ENCODE results near the gene MYBBP1A. TPM values are rescaled to one million over a fixed set of nuclear protein-coding genes. Genes with fewer than 3 reads are reported as not detected.

MYBBP1A gene
- total RNA-seq, 1 experiment from 2014 or later: 163 TPM

DNA sequence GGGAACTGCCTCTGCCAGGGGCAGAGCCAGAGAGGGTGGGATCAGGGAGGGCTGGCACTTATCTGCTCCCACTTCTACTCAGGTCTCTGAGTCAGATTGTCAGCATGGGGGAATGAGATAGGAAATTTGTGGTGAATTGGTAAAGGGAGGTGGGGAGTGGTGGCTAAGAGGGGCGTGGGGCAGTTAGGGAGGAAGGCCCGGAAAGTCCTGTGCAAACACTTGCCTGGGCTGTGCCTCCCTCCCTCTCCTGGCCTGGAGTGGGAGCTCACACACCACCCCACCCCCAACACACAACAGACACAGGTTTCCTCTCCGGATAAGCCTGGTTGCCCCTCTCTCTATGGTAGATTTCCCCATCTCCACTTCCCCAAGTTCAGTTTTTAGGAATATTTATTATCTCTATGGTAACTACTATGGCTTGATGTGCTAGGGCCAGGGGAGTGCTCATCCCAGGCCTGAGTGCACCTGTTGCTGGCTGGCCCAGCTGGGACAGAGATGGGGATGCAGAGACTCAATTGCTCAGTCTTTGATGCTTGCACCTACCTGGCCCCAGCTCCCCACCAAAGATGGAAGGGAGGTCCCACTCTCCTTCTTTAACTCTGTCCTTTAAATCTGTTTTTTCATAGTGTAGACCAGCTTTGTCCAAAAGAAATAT lies 53.8 kb downstream of the MYBBP1A start:
- TF ChIP-seq ZNF232 (CRISPR knock-in tag; IDR thresholded peaks at IDR 0.05): no peak
- no peaks in the 10 kb centered on the region for H3K9me3 Mint-ChIP-seq
- H3K4me1 Mint-ChIP-seq: peaks cover 10% of the 10 kb centered on the region
- CTCF ChIA-PET: interaction anchor here (0.6 kb wide), 1 partner anchor 43 kb away, joined by 6 read pairs; no protein-coding TSS in a partner anchor
- POLR2A ChIA-PET: no interaction called here
- DNase-seq (ENCODE audit: low spot score) (no peak), ATAC-seq (no peak)
- H3K36me3 Mint-ChIP-seq: no peaks in the 10 kb centered on the region
- no peak overlapping the region for H3K4me3 Mint-ChIP-seq
- peaks cover 70% of the 10 kb centered on the region for H3K27me3 Mint-ChIP-seq (ENCODE audit: low read depth)
- H3K27ac Mint-ChIP-seq: no peak overlapping the region

DNA sequence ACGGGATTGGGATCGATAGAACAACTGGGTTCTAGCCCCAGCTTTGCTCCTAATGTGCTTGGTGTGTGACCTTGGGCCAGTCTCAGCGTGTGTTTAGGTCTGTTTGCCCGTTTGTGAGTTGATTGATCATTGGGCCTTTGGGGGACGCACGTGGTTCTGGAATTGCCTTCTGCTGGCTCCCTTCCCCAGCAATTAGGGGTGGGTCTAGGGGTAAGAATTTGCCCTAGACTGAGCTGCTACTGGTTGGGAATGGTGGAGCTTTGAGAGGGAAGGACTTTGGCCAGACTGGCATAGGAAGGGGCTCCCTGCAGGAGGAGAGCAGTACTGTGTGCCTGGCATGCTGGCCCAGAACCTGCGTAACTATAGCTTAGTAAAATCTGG lies 55.0 kb downstream of the MYBBP1A start:
- no peaks in the 10 kb centered on the region for H3K36me3 Mint-ChIP-seq
- no peak for DNase-seq (ENCODE audit: low spot score)
- ATAC-seq: no peak
- H3K4me3 Mint-ChIP-seq: peak overlapping the region; percentile 75
- peaks cover 10% of the 10 kb centered on the region for H3K4me1 Mint-ChIP-seq
- ChIA-PET POLR2A (interaction anchor here (1.1 kb wide), 1 partner anchor 14 kb away, joined by 3 read pairs; no protein-coding TSS in a partner anchor), CTCF (interaction anchor here (0.6 to 4.3 kb wide), 12 partner anchors 8 to 300 kb away, joined by 3 to 30 read pairs (median 5); partner anchors contain the start of gene MYBBP1A)
- H3K27ac Mint-ChIP-seq: no peak overlapping the region
- no peak for TF ChIP-seq ZNF263 (CRISPR knock-in tag; IDR thresholded peaks at IDR 0.05; ENCODE audit: low read depth)
- TF ChIP-seq FOXJ3 (CRISPR knock-in tag; IDR thresholded peaks at IDR 0.05; ENCODE audit: borderline replicate concordance): no peak
- TF ChIP-seq, protein P1, sequence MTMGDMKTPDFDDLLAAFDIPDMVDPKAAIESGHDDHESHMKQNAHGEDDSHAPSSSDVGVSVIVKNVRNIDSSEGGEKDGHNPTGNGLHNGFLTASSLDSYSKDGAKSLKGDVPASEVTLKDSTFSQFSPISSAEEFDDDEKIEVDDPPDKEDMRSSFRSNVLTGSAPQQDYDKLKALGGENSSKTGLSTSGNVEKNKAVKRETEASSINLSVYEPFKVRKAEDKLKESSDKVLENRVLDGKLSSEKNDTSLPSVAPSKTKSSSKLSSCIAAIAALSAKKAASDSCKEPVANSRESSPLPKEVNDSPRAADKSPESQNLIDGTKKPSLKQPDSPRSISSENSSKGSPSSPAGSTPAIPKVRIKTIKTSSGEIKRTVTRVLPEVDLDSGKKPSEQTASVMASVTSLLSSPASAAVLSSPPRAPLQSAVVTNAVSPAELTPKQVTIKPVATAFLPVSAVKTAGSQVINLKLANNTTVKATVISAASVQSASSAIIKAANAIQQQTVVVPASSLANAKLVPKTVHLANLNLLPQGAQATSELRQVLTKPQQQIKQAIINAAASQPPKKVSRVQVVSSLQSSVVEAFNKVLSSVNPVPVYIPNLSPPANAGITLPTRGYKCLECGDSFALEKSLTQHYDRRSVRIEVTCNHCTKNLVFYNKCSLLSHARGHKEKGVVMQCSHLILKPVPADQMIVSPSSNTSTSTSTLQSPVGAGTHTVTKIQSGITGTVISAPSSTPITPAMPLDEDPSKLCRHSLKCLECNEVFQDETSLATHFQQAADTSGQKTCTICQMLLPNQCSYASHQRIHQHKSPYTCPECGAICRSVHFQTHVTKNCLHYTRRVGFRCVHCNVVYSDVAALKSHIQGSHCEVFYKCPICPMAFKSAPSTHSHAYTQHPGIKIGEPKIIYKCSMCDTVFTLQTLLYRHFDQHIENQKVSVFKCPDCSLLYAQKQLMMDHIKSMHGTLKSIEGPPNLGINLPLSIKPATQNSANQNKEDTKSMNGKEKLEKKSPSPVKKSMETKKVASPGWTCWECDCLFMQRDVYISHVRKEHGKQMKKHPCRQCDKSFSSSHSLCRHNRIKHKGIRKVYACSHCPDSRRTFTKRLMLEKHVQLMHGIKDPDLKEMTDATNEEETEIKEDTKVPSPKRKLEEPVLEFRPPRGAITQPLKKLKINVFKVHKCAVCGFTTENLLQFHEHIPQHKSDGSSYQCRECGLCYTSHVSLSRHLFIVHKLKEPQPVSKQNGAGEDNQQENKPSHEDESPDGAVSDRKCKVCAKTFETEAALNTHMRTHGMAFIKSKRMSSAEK (CRISPR knock-in tag; IDR thresholded peaks at IDR 0.05; ENCODE audit: borderline replicate concordance): no peak
- TF ChIP-seq, protein P2, sequence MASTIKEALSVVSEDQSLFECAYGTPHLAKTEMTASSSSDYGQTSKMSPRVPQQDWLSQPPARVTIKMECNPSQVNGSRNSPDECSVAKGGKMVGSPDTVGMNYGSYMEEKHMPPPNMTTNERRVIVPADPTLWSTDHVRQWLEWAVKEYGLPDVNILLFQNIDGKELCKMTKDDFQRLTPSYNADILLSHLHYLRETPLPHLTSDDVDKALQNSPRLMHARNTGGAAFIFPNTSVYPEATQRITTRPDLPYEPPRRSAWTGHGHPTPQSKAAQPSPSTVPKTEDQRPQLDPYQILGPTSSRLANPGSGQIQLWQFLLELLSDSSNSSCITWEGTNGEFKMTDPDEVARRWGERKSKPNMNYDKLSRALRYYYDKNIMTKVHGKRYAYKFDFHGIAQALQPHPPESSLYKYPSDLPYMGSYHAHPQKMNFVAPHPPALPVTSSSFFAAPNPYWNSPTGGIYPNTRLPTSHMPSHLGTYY (CRISPR knock-in tag; IDR thresholded peaks at IDR 0.05): no peak
- TF ChIP-seq CREM (CRISPR knock-in tag; IDR thresholded peaks at IDR 0.05): no peak
- no peak for TF ChIP-seq MYBL2 (CRISPR knock-in tag; IDR thresholded peaks at IDR 0.05)
- TF ChIP-seq, protein P3, sequence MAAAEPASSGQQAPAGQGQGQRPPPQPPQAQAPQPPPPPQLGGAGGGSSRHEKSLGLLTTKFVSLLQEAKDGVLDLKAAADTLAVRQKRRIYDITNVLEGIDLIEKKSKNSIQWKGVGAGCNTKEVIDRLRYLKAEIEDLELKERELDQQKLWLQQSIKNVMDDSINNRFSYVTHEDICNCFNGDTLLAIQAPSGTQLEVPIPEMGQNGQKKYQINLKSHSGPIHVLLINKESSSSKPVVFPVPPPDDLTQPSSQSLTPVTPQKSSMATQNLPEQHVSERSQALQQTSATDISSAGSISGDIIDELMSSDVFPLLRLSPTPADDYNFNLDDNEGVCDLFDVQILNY (CRISPR knock-in tag; IDR thresholded peaks at IDR 0.05): no peak
- TF ChIP-seq, protein P4, sequence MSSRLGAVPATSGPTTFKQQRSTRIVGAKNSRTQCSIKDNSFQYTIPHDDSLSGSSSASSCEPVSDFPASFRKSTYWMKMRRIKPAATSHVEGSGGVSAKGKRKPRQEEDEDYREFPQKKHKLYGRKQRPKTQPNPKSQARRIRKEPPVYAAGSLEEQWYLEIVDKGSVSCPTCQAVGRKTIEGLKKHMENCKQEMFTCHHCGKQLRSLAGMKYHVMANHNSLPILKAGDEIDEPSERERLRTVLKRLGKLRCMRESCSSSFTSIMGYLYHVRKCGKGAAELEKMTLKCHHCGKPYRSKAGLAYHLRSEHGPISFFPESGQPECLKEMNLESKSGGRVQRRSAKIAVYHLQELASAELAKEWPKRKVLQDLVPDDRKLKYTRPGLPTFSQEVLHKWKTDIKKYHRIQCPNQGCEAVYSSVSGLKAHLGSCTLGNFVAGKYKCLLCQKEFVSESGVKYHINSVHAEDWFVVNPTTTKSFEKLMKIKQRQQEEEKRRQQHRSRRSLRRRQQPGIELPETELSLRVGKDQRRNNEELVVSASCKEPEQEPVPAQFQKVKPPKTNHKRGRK (CRISPR knock-in tag; IDR thresholded peaks at IDR 0.05; ENCODE audit: borderline replicate concordance): no peak
- TF ChIP-seq ZNF416 (CRISPR knock-in tag; IDR thresholded peaks at IDR 0.05): no peak
- TF ChIP-seq, protein P5, sequence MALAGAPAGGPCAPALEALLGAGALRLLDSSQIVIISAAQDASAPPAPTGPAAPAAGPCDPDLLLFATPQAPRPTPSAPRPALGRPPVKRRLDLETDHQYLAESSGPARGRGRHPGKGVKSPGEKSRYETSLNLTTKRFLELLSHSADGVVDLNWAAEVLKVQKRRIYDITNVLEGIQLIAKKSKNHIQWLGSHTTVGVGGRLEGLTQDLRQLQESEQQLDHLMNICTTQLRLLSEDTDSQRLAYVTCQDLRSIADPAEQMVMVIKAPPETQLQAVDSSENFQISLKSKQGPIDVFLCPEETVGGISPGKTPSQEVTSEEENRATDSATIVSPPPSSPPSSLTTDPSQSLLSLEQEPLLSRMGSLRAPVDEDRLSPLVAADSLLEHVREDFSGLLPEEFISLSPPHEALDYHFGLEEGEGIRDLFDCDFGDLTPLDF (CRISPR knock-in tag; IDR thresholded peaks at IDR 0.05): no peak
- TF ChIP-seq, protein P6, sequence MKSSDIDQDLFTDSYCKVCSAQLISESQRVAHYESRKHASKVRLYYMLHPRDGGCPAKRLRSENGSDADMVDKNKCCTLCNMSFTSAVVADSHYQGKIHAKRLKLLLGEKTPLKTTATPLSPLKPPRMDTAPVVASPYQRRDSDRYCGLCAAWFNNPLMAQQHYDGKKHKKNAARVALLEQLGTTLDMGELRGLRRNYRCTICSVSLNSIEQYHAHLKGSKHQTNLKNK (CRISPR knock-in tag; IDR thresholded peaks at IDR 0.05): no peak
- TF ChIP-seq ZNF317 (CRISPR knock-in tag; IDR thresholded peaks at IDR 0.05; ENCODE audit: borderline replicate concordance, low read depth): no peak
- TF ChIP-seq, protein P7, sequence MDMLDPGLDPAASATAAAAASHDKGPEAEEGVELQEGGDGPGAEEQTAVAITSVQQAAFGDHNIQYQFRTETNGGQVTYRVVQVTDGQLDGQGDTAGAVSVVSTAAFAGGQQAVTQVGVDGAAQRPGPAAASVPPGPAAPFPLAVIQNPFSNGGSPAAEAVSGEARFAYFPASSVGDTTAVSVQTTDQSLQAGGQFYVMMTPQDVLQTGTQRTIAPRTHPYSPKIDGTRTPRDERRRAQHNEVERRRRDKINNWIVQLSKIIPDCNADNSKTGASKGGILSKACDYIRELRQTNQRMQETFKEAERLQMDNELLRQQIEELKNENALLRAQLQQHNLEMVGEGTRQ (CRISPR knock-in tag; IDR thresholded peaks at IDR 0.05): no peak
- TF ChIP-seq, protein P8, sequence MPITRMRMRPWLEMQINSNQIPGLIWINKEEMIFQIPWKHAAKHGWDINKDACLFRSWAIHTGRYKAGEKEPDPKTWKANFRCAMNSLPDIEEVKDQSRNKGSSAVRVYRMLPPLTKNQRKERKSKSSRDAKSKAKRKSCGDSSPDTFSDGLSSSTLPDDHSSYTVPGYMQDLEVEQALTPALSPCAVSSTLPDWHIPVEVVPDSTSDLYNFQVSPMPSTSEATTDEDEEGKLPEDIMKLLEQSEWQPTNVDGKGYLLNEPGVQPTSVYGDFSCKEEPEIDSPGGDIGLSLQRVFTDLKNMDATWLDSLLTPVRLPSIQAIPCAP (CRISPR knock-in tag; IDR thresholded peaks at IDR 0.05): no peak
- TF ChIP-seq, protein P9, sequence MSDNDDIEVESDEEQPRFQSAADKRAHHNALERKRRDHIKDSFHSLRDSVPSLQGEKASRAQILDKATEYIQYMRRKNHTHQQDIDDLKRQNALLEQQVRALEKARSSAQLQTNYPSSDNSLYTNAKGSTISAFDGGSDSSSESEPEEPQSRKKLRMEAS (CRISPR knock-in tag; IDR thresholded peaks at IDR 0.05): no peak
- TF ChIP-seq TEAD4 (CRISPR knock-in tag; IDR thresholded peaks at IDR 0.05): no peak
- no peak for TF ChIP-seq HMGA2 (CRISPR knock-in tag; IDR thresholded peaks at IDR 0.05)
- no peak for TF ChIP-seq ZNF396 (CRISPR knock-in tag; IDR thresholded peaks at IDR 0.05; ENCODE audit: borderline replicate concordance)
- no peaks in the 10 kb centered on the region for H3K9me3 Mint-ChIP-seq
- peaks cover 82% of the 10 kb centered on the region for H3K27me3 Mint-ChIP-seq (ENCODE audit: low read depth)
